Midbrain (tissue), 1 donor: Measurements from ENCODE around the gene ISL2.

ENCODE experiments used
- DNase-seq: peaks from one replicate; lab custom pipeline; 2025; lab: John Stamatoyannopoulos, UW

The ISL2 gene

GRCh38 chr15:76327191-76328105, 9.1 kb upstream of the ISL2 start:
- no peak for DNase-seq

GRCh38 chr15:76328106-76328696, 8.4 kb upstream of the ISL2 start:
- no peak for DNase-seq

- DNase-seq: no peak
These were observed 7.6 kb upstream of the ISL2 start for GRCh38 chr15:76328958-76329357.

- peak; percentile 8 for DNase-seq
These were observed 6.4 kb upstream of the ISL2 start for GRCh38 chr15:76330080-76330680.

GRCh38 chr15:76332796-76333195, 3.8 kb upstream of the ISL2 start:
- DNase-seq: no peak

- no peak for DNase-seq
These were observed 3.3 kb upstream of the ISL2 start for GRCh38 chr15:76333309-76333708.

- DNase-seq: no peak
These were observed 2.7 kb upstream of the ISL2 start for GRCh38 chr15:76333720-76334437.

GRCh38 chr15:76334438-76335306, 1.9 kb upstream of the ISL2 start:
- DNase-seq: no peak

GRCh38 chr15:76335307-76336253, 993 bp upstream of the ISL2 start:
- no peak for DNase-seq

- DNase-seq: no peak
These were observed 604 bp downstream of the ISL2 start for GRCh38 chr15:76337059-76337695.

GRCh38 chr15:76337696-76338485, 1.3 kb downstream of the ISL2 start:
- no peak for DNase-seq

GRCh38 chr15:76338486-76339304, 2.1 kb downstream of the ISL2 start:
- no peak for DNase-seq

GRCh38 chr15:76339305-76340197, 3.0 kb downstream of the ISL2 start:
- no peak for DNase-seq

GRCh38 chr15:76340198-76340802, 3.7 kb downstream of the ISL2 start:
- DNase-seq: no peak

- DNase-seq: no peak
These were observed 4.3 kb downstream of the ISL2 start for GRCh38 chr15:76340803-76341365.

- no peak for DNase-seq
These were observed 4.9 kb downstream of the ISL2 start for GRCh38 chr15:76341366-76342057.
